ENCODE data around the gene PPP3CA.

DNA sequence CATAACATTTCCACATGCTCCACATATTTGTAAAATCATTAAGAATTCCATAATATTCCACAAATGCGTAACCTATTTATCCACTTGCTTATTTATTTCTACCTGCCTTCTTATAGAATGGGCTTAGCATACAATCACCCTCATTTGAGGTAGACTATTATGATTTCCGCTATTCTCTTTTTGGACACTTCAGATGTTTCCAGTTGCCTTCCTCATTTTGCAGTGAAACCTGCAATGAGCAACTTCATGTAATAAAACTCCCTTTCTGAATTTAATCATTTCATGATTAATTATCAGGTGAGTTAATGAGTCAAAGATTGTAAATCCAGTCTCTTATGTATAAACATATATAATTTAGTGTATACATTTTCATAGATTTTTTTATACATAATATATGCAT lies 58.0 kb downstream of the PPP3CA start:
- TF ChIP-seq, protein P1, sequence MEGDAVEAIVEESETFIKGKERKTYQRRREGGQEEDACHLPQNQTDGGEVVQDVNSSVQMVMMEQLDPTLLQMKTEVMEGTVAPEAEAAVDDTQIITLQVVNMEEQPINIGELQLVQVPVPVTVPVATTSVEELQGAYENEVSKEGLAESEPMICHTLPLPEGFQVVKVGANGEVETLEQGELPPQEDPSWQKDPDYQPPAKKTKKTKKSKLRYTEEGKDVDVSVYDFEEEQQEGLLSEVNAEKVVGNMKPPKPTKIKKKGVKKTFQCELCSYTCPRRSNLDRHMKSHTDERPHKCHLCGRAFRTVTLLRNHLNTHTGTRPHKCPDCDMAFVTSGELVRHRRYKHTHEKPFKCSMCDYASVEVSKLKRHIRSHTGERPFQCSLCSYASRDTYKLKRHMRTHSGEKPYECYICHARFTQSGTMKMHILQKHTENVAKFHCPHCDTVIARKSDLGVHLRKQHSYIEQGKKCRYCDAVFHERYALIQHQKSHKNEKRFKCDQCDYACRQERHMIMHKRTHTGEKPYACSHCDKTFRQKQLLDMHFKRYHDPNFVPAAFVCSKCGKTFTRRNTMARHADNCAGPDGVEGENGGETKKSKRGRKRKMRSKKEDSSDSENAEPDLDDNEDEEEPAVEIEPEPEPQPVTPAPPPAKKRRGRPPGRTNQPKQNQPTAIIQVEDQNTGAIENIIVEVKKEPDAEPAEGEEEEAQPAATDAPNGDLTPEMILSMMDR (IDR thresholded peaks at IDR 0.05) = no peak
- TF ChIP-seq POLR2A (IDR thresholded peaks at IDR 0.05) = no peak

Data from Peyer's patch (tissue), 4 donors.